ENCODE data around the gene PPIG. TPM values are rescaled to one million over a fixed set of nuclear protein-coding genes. Genes with fewer than 3 reads are reported as not detected.

The PPIG gene
- total RNA-seq, 4 donors from 2014 or later, result 17.6 to 32.8 (median 28.8) TPM

DNA sequence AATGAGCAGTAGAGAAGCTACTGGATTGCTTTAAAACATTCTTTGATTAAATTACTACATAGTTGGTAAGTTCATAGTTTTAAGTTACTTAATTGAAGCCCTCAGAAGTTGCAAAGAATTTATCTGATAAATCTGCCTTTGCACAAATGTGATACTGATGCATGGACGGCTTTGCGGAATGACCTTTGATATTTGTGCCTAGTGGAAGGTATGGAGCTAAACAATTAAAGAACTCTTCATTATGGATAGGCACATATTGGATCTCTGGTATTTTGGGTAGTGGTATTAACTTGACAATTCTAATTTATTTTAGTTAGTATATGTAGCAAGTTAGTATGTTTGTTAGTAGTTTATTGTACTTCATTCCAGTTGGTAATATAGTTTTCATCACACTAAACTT lies 56.0 kb downstream of the PPIG start:
- H3K27ac ChIP-seq, result no peak overlapping the region
- H3K4me3 ChIP-seq, result no peak overlapping the region
- H3K36me3 ChIP-seq, result peaks cover 0 to 37% (median 4%) of the 10 kb centered on the region in 3 donors
- H3K9me3 ChIP-seq, result no peaks in the 10 kb centered on the region
- TF ChIP-seq CTCF (IDR thresholded peaks at IDR 0.05), result no peak
- no peak for TF ChIP-seq POLR2A (IDR thresholded peaks at IDR 0.05)
- H3K4me1 ChIP-seq, result no peaks in the 10 kb centered on the region
- WGBS, 2 donors, result 86 to 94% methylated on average over 2 of the region's 2 CpGs
- intact Hi-C loops (cut with DNase I), result no loop called here
- no peak for DNase-seq
- H3K27me3 ChIP-seq, result no peaks in the 10 kb centered on the region

DNA sequence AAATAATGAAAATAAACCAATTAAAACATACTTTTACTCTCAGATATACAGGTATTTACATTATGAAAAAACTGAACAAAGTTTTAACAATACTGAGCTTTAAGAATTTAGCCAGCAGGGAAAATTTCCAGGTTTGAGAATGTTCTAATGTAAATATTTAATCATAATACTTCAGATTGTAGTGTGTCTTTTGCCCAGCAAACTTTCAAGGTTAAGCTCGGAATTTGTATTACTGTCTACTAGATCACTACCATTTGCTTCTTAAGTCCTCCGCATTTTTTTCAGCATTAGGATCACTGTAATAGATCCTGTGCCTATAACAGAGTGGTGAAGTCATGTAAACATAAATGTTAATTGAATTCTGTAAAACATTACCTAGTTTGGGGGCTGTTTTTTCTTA lies 57.3 kb downstream of the PPIG start:
- TF ChIP-seq POLR2A (IDR thresholded peaks at IDR 0.05) (no peak), CTCF (IDR thresholded peaks at IDR 0.05) (no peak)

DNA sequence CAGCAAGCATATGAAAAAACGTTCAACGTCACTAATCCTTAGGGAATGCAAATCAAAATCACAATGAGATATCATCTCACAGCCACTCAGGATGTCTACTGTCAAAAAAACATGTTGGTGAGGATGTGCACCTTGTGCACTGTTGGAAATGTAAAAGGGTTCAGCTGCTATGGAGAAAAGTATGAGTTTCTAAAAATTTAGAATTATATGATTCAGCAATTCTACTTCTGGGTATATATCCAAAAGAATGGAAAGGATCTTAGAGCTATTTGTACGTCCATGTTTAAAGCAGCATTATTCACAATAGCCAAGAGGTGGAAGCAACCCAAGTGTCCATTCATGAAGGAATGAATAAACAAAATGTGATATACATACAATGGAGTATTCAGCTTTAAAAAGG lies 60.0 kb downstream of the PPIG start:
- no peaks in the 10 kb centered on the region for H3K9me3 ChIP-seq
- H3K27me3 ChIP-seq, result no peaks in the 10 kb centered on the region
- no peaks in the 10 kb centered on the region for H3K36me3 ChIP-seq
- intact Hi-C loops (cut with DNase I), result no loop called here
- TF ChIP-seq POLR2A (IDR thresholded peaks at IDR 0.05) (no peak), CTCF (IDR thresholded peaks at IDR 0.05) (no peak)
- H3K27ac ChIP-seq, result no peak overlapping the region
- H3K4me3 ChIP-seq, result no peak overlapping the region
- 55 to 61% methylated on average over 3 of the region's 3 CpGs for WGBS, 2 donors
- no peaks in the 10 kb centered on the region for H3K4me1 ChIP-seq
- DNase-seq, result no peak

More for the DNA sequence above, 57.3 kb downstream of the PPIG start:
- H3K36me3 ChIP-seq, result peaks cover 0 to 24% (median 0%) of the 10 kb centered on the region in 3 donors
- no peaks in the 10 kb centered on the region for H3K27me3 ChIP-seq
- no peak for DNase-seq
- intact Hi-C loops (cut with DNase I), result no loop called here
- H3K4me3 ChIP-seq, result no peak overlapping the region
- WGBS, 2 donors, result 77 to 81% methylated on average over 2 of the region's 2 CpGs
- no peak overlapping the region for H3K27ac ChIP-seq
- no peaks in the 10 kb centered on the region for H3K9me3 ChIP-seq
- H3K4me1 ChIP-seq, result no peaks in the 10 kb centered on the region

DNA sequence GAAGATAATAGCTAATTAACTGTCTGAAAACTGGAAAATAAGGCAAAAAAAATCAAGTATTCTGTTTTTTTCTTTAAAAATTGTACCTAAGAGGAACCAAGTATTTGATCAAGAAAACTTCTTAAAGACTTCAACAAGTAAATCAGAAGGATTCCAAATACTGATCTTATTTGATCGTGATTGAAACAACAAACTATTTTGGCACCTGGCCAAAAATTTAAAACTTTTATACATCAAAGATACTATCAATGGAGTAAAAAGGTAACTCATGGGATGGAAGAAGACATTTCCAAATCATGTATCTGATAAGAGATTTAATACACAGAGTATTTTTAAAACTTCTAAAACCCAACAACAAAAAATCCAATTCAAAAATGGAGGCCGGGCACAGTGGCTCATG lies 63.3 kb downstream of the PPIG start:
- WGBS, 2 donors, result 75 to 86% methylated on average over 2 of the region's 2 CpGs
- no peaks in the 10 kb centered on the region for H3K4me1 ChIP-seq
- H3K36me3 ChIP-seq, result no peaks in the 10 kb centered on the region
- intact Hi-C loops (cut with DNase I), result no loop called here
- TF ChIP-seq CTCF (IDR thresholded peaks at IDR 0.05) (no peak), POLR2A (IDR thresholded peaks at IDR 0.05) (no peak)
- H3K27ac ChIP-seq, result no peak overlapping the region
- DNase-seq, result no peak
- no peaks in the 10 kb centered on the region for H3K9me3 ChIP-seq
- H3K4me3 ChIP-seq, result no peak overlapping the region
- peaks cover 0 to 5% (median 0%) of the 10 kb centered on the region in 4 donors for H3K27me3 ChIP-seq

GRCh38 chr2:169649278-169649677 lies 65.1 kb downstream of the PPIG start:
- WGBS, 2 donors, result 40 to 55% methylated on average over 1 of the region's 1 CpG
- Histone ChIP-seq H3K36me3 (no peaks in the 10 kb centered on the region), H3K27ac (no peak overlapping the region), H3K4me3 (no peak overlapping the region), H3K4me1 (no peaks in the 10 kb centered on the region), H3K27me3 (peaks cover 0 to 11% (median 0%) of the 10 kb centered on the region in 4 donors), H3K9me3 (no peaks in the 10 kb centered on the region)
- DNase-seq, result no peak
- TF ChIP-seq CTCF (IDR thresholded peaks at IDR 0.05), result no peak
- TF ChIP-seq POLR2A (IDR thresholded peaks at IDR 0.05), result no peak
- intact Hi-C loops (cut with DNase I), result no loop called here
